NT2/D1 (cell line): ENCODE measurements around the gene NELFE.
"Not testable (repeated sequence)": the region's sequence is repeated elsewhere in the genome, so short reads cannot be mapped to it uniquely, and the experiment has no call there.

Experiments
- YY1 ChIP-seq: IDR thresholded peaks from 2 replicates; pipeline ENCODE4 v1.6.1; 2011; ENCODE audit not compliant: insufficient read length, insufficient read depth
- ZNF274 ChIP-seq: IDR thresholded peaks from 2 replicates; pipeline ENCODE4 v1.6.1; 2011; ENCODE audit warnings: mild to moderate bottlenecking, low read depth, low read length

GRCh38 chr6:32004393-32004792, 45.6 kb upstream of the NELFE start:
- not testable (repeated sequence) for TF ChIP-seq ZNF274, YY1
